HepG2 (cell line): ENCODE measurements around the gene MSMB. TPM values are rescaled to one million over a fixed set of nuclear protein-coding genes. Genes with fewer than 3 reads are reported as not detected.

Experiments used
- ARNTL ChIP-seq: sonication (generic); formaldehyde crosslinking; IDR thresholded peaks from 2 replicates; pipeline ENCODE4 v1.4.0; 2020; ENCODE audit warnings: mild to moderate bottlenecking, missing genetic modification reagents
- CC2D1A ChIP-seq: sonication (generic); formaldehyde crosslinking; IDR thresholded peaks from 2 replicates; pipeline ENCODE4 v1.8.1; 2023; ENCODE audit warnings: mild to moderate bottlenecking, missing genetic modification reagents
- ERF ChIP-seq: IDR thresholded peaks from 2 replicates; pipeline ENCODE4 v1.6.1; 2018; ENCODE audit warnings: missing biosample characterization, missing genetic modification reagents
- GATAD1 ChIP-seq: IDR thresholded peaks from 2 replicates; pipeline ENCODE4 v1.6.1; 2016; ENCODE audit warnings: missing genetic modification reagents, missing compliant biosample characterization
- HNF4A ChIP-seq: sonication (generic); formaldehyde crosslinking; IDR thresholded peaks from 2 replicates; pipeline ENCODE4 v1.4.0; 2020; ENCODE audit warnings: missing genetic modification reagents
- KDM2A ChIP-seq: sonication (generic); formaldehyde crosslinking; IDR thresholded peaks from 2 replicates; pipeline ENCODE4 v1.4.0; 2020; ENCODE audit warnings: low read depth, missing genetic modification reagents, borderline replicate concordance
- KDM6A ChIP-seq: IDR thresholded peaks from 2 replicates; pipeline ENCODE4 v1.6.1; 2016; ENCODE audit warnings: low read depth
- MED1 ChIP-seq: sonication (generic); formaldehyde crosslinking; IDR thresholded peaks from 2 replicates; pipeline ENCODE4 v1.4.0; 2020; ENCODE audit warnings: missing genetic modification reagents
- MTA1 ChIP-seq: sonication (generic); formaldehyde crosslinking; IDR thresholded peaks from 2 replicates; pipeline ENCODE4 v1.4.0; 2020; ENCODE audit warnings: missing genetic modification reagents, mild to moderate bottlenecking, borderline replicate concordance
- NFE2L1 ChIP-seq: sonication (generic); formaldehyde crosslinking; IDR thresholded peaks from 2 replicates; pipeline ENCODE4 v1.4.0; 2020; ENCODE audit warnings: missing genetic modification reagents, mild to moderate bottlenecking, borderline replicate concordance
- NFE2L2 ChIP-seq: fragments of 150-350 bp; IDR thresholded peaks from 2 replicates; pipeline ENCODE4 v1.6.1; 2014; ENCODE audit warnings: low read length
- SMC3 ChIP-seq: IDR thresholded peaks from 2 replicates; pipeline ENCODE4 v1.6.1; 2011; ENCODE audit warnings: low read length, improper control_type of control experiment
- STAG1 ChIP-seq: sonication (generic); formaldehyde crosslinking; IDR thresholded peaks from 2 replicates; pipeline ENCODE4 v1.4.0; 2020; ENCODE audit warnings: missing genetic modification reagents
- ZMYM4 ChIP-seq: sonication (generic); formaldehyde crosslinking; IDR thresholded peaks from 2 replicates; pipeline ENCODE4 v1.8.1; 2023; ENCODE audit warnings: mild to moderate bottlenecking, missing genetic modification reagents
- ZNF552 ChIP-seq: sonication (generic); formaldehyde crosslinking; IDR thresholded peaks from 2 replicates; pipeline ENCODE4 v1.9.0; 2022; ENCODE audit warnings: missing genetic modification reagents, mild to moderate bottlenecking, borderline replicate concordance
- ZNF607 ChIP-seq: sonication (generic); formaldehyde crosslinking; IDR thresholded peaks from 2 replicates; pipeline ENCODE4 v1.5.1; 2020; ENCODE audit warnings: missing genetic modification reagents, mild to moderate bottlenecking, borderline replicate concordance
- ZNF724P ChIP-seq: sonication (generic); formaldehyde crosslinking; IDR thresholded peaks from 2 replicates; pipeline ENCODE4 v1.8.0; 2022; ENCODE audit warnings: missing genetic modification reagents, borderline replicate concordance
- ZSCAN30 ChIP-seq: sonication (generic); formaldehyde crosslinking; IDR thresholded peaks from 2 replicates; pipeline ENCODE4 v1.5.0; 2020; ENCODE audit warnings: mild to moderate bottlenecking, missing genetic modification reagents
- polyA plus RNA-seq, 8 experiments: library from polyadenylated mRNA; depleted of rRNA in 3 of 8; stranded (reverse) in 7 of 8; unstranded in 1 of 8; fragments of >200 nt; fragmentation: Illumina TruSeq in 4 of 8; extraction: Trizol in 4 of 8; gene quantifications; 2 replicates each; pipeline versions ENCODE4 v1.2.1 to v1.2.3, GENCODE V29; 2011 to 2016; ENCODE audit warnings: low read depth in 4 of 8, missing spikeins in 1 of 8, mixed read lengths in 1 of 8; ENCODE audit not compliant: insufficient read depth in 1 of 8
- total RNA-seq, 5 experiments: library from RNA; depleted of rRNA; stranded (reverse); fragments of >200 nt; fragmentation: Illumina TruSeq; extraction: Trizol; gene quantifications; 2 replicates each; pipeline ENCODE4 v1.2.3, GENCODE V29; 2016; ENCODE audit warnings: low read depth in 1 of 5
- TF ChIP-seq, protein P1 (sequence below), 2 experiments: sonication (generic) in 1 of 2; formaldehyde crosslinking in 1 of 2; IDR thresholded peaks; 2 replicates each; pipeline versions ENCODE4 v1.6.1 to v1.9.0; 2014 to 2022; ENCODE audit warnings: antibody characterized with exemption in 1 of 2, borderline replicate concordance in 1 of 2, inconsistent platforms in 1 of 2, low read depth in 1 of 2, missing genetic modification reagents in 1 of 2
- TF ChIP-seq, protein P2 (sequence below): sonication (generic); formaldehyde crosslinking; IDR thresholded peaks from 2 replicates; pipeline ENCODE4 v1.8.0; 2022; ENCODE audit warnings: mild to moderate bottlenecking, missing genetic modification reagents
- TF ChIP-seq, protein P3 (sequence below): conservative IDR thresholded peaks from 2 replicates; pipeline ENCODE4 v1.6.1; 2018; ENCODE audit warnings: missing genetic modification reagents

Gene MSMB
- total and polyA plus RNA-seq, 2 of the 13 experiments (the other 11 are each of a cell fraction or from before 2014, with no cell fraction given): 0.84 TPM; not detected in 1

DNA sequence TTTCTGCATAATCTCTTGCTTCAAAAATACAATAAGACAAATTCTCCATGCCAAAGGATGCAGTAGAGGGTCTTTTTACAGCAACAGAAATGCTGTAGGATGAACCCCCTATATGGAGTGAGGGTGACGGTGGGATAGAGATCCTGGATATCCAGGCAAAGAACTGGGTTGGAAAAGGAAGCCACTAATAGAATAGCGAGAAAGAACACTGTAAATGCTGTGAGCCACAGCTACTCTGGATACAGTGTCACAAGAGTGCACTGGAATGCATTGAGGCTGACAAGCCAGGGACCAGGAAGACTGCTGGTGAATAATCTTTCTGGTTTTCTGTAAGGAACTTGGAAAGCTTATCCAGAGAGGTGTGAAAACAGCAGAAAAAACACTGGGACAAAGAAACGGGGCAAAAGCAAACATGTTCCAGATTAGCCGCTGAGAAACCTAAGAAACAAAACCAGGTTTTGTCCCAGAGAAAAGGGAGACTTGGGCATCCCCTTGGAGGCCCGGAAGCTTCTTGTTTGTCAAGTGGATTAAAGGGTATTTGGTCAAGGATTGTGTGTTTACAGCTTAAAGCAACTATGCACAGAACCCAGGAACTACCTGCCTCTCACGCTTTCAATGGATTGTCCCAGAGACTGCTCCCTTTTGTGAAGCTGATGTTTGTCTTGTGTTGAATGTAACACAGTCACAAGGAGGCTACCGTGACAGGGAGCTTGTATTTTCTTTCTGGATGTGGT, 6.2 kb upstream of the MSMB start (continued):
- TF ChIP-seq, protein P1, sequence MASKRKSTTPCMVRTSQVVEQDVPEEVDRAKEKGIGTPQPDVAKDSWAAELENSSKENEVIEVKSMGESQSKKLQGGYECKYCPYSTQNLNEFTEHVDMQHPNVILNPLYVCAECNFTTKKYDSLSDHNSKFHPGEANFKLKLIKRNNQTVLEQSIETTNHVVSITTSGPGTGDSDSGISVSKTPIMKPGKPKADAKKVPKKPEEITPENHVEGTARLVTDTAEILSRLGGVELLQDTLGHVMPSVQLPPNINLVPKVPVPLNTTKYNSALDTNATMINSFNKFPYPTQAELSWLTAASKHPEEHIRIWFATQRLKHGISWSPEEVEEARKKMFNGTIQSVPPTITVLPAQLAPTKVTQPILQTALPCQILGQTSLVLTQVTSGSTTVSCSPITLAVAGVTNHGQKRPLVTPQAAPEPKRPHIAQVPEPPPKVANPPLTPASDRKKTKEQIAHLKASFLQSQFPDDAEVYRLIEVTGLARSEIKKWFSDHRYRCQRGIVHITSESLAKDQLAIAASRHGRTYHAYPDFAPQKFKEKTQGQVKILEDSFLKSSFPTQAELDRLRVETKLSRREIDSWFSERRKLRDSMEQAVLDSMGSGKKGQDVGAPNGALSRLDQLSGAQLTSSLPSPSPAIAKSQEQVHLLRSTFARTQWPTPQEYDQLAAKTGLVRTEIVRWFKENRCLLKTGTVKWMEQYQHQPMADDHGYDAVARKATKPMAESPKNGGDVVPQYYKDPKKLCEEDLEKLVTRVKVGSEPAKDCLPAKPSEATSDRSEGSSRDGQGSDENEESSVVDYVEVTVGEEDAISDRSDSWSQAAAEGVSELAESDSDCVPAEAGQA (IDR thresholded peaks at IDR 0.05; ENCODE audit: low read depth): 0 out of 2 replicates have a peak, but pooled peaks have one; percentile 18
- TF ChIP-seq, protein P1 (CRISPR knock-in tag; IDR thresholded peaks at IDR 0.05; ENCODE audit: borderline replicate concordance): no peak; the same call in 1 of the 2 replicates
- TF ChIP-seq ZNF552 (CRISPR knock-in tag) (0 out of 2 replicates have a peak, but pooled peaks have one; percentile 16), MED1 (CRISPR knock-in tag) (peak; percentile 98), ZNF724P (CRISPR knock-in tag) (peak; percentile 40; the same call in 1 of the 2 replicates), MTA1 (CRISPR knock-in tag) (no peak), HNF4A (CRISPR knock-in tag) (peak; percentile 82), ERF (peak; percentile 93), ZNF607 (no peak), NFE2L1 (CRISPR knock-in tag) (no peak), NFE2L2 (no peak), ZMYM4 (CRISPR knock-in tag) (peak; percentile 72), ZSCAN30 (CRISPR knock-in tag) (no peak), ARNTL (CRISPR knock-in tag) (peak; percentile 71), KDM6A (peak; percentile 64), SMC3 (0 out of 2 replicates have a peak, but pooled peaks have one; percentile 9), GATAD1 (peak; percentile 62; the same call in 1 of the 2 replicates), KDM2A (CRISPR knock-in tag) (0 out of 2 replicates have a peak, but pooled peaks have one; percentile 31), STAG1 (CRISPR knock-in tag) (peak; percentile 43; the same call in 1 of the 2 replicates), CC2D1A (no peak)
- TF ChIP-seq, protein P2, sequence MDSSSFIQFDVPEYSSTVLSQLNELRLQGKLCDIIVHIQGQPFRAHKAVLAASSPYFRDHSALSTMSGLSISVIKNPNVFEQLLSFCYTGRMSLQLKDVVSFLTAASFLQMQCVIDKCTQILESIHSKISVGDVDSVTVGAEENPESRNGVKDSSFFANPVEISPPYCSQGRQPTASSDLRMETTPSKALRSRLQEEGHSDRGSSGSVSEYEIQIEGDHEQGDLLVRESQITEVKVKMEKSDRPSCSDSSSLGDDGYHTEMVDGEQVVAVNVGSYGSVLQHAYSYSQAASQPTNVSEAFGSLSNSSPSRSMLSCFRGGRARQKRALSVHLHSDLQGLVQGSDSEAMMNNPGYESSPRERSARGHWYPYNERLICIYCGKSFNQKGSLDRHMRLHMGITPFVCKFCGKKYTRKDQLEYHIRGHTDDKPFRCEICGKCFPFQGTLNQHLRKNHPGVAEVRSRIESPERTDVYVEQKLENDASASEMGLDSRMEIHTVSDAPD (CRISPR knock-in tag): peak; percentile 88; the same call in 1 of the 2 replicates
- TF ChIP-seq, protein P3, sequence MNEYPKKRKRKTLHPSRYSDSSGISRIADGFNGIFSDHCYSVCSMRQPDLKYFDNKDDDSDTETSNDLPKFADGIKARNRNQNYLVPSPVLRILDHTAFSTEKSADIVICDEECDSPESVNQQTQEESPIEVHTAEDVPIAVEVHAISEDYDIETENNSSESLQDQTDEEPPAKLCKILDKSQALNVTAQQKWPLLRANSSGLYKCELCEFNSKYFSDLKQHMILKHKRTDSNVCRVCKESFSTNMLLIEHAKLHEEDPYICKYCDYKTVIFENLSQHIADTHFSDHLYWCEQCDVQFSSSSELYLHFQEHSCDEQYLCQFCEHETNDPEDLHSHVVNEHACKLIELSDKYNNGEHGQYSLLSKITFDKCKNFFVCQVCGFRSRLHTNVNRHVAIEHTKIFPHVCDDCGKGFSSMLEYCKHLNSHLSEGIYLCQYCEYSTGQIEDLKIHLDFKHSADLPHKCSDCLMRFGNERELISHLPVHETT: 0 out of 2 replicates have a peak, but pooled peaks have one; percentile 44
